HAP-1 (cell line): ENCODE measurements around the gene RUFY2.

ENCODE experiments used
- DNase-seq, 2 experiments: peaks; one replicate each; pipeline ENCODE4 v3.0.0-alpha.2; 2016 to 2020; ENCODE audit warnings: low spot score in 2 of 2
- H3K27me3 ChIP-seq: fragments of 250-450 bp; sonication (Bioruptor Pico); 2 replicates; pipeline ENCODE4 v1.5.1; 2020; ENCODE audit warnings: low read depth, mild to moderate bottlenecking, moderate library complexity
- H3K36me3 ChIP-seq: fragments of 250-450 bp; sonication (Bioruptor Pico); replicated peaks from 2 replicates; pipeline ENCODE4 v1.5.1; 2020; ENCODE audit warnings: mild to moderate bottlenecking
- H3K4me1 ChIP-seq: fragments of 250-450 bp; sonication (Bioruptor Pico); 2 replicates; pipeline ENCODE4 v1.5.1; 2020; ENCODE audit warnings: mild to moderate bottlenecking
- H3K4me3 ChIP-seq: fragments of 250-450 bp; sonication (Bioruptor Pico); 2 replicates; pipeline ENCODE4 v1.5.1; 2020; ENCODE audit warnings: mild to moderate bottlenecking, moderate library complexity
- H3K9me3 ChIP-seq: fragments of 250-450 bp; sonication (Bioruptor Pico); 2 replicates; pipeline ENCODE4 v1.5.1; 2020; ENCODE audit warnings: mild to moderate bottlenecking, moderate library complexity
- in situ Hi-C: fragments of 300-500 bp; cut with MboI; formaldehyde crosslinking; loops from 3 replicates; pipeline ENCODE4 v1.14.3; 2020; ENCODE audit warnings: low sequenced_read_pairs, inconsistent platforms, mixed read lengths

The RUFY2 gene

GRCh38 chr10:68403701-68404100 is 3.4 kb downstream of the RUFY2 start:
- DNase-seq: no peak

GRCh38 chr10:68402276-68402675 is 4.8 kb downstream of the RUFY2 start:
- no peak overlapping the region for H3K4me3 ChIP-seq
- H3K4me1 ChIP-seq: peaks cover 8% of the 10 kb centered on the region
- no peak for DNase-seq
- 0 out of 2 replicates have a peak, but pooled peaks cover 4% of the 10 kb centered on the region for H3K36me3 ChIP-seq
- no peaks in the 10 kb centered on the region for H3K27me3 ChIP-seq
- in situ Hi-C loops: no loop called here
- no peaks in the 10 kb centered on the region for H3K9me3 ChIP-seq

More at GRCh38 chr10:68403701-68404100, 3.4 kb downstream of the RUFY2 start:
- Histone ChIP-seq H3K9me3 (no peaks in the 10 kb centered on the region), H3K4me1 (peaks cover 11% of the 10 kb centered on the region), H3K4me3 (no peak overlapping the region), H3K27me3 (no peaks in the 10 kb centered on the region), H3K36me3 (0 out of 2 replicates have a peak, but pooled peaks cover 4% of the 10 kb centered on the region)
- in situ Hi-C loops: no loop called here

- DNase-seq: no peak
- H3K27me3 ChIP-seq: no peaks in the 10 kb centered on the region
- peaks cover 8% of the 10 kb centered on the region for H3K4me1 ChIP-seq
- no peak overlapping the region for H3K4me3 ChIP-seq
- in situ Hi-C loops: no loop called here
- no peaks in the 10 kb centered on the region for H3K9me3 ChIP-seq
- H3K36me3 ChIP-seq: peaks cover 9% of the 10 kb centered on the region; the same call in 1 of the 2 replicates
Measured at GRCh38 chr10:68397005-68397404, 10.1 kb downstream of the RUFY2 start.

- no peaks in the 10 kb centered on the region for H3K27me3 ChIP-seq
- no peaks in the 10 kb centered on the region for H3K4me1 ChIP-seq
- peaks cover 35% of the 10 kb centered on the region for H3K36me3 ChIP-seq
- DNase-seq: no peak
- no peaks in the 10 kb centered on the region for H3K9me3 ChIP-seq
- in situ Hi-C loops: no loop called here
- H3K4me3 ChIP-seq: no peak overlapping the region
Measured at GRCh38 chr10:68385740-68386139, 21.3 kb downstream of the RUFY2 start.

- no peak for DNase-seq
- peaks cover 16% of the 10 kb centered on the region for H3K36me3 ChIP-seq
- H3K9me3 ChIP-seq: no peaks in the 10 kb centered on the region
- H3K4me1 ChIP-seq: no peaks in the 10 kb centered on the region
- no peaks in the 10 kb centered on the region for H3K27me3 ChIP-seq
- H3K4me3 ChIP-seq: no peak overlapping the region
- in situ Hi-C loops: no loop called here
Measured at GRCh38 chr10:68371604-68372003, 35.5 kb downstream of the RUFY2 start.

GRCh38 chr10:68367121-68367520 is 40.0 kb downstream of the RUFY2 start:
- no peak overlapping the region for H3K4me3 ChIP-seq
- in situ Hi-C loops: no loop called here
- H3K36me3 ChIP-seq: peaks cover 14% of the 10 kb centered on the region
- no peak for DNase-seq
- no peaks in the 10 kb centered on the region; the same call in none of the 2 replicates for H3K4me1 ChIP-seq
- H3K9me3 ChIP-seq: no peaks in the 10 kb centered on the region
- H3K27me3 ChIP-seq: no peaks in the 10 kb centered on the region

GRCh38 chr10:68366600-68366999 is 40.5 kb downstream of the RUFY2 start:
- in situ Hi-C loops: no loop called here
- no peaks in the 10 kb centered on the region; the same call in none of the 2 replicates for H3K4me1 ChIP-seq
- DNase-seq: no peak
- no peak overlapping the region for H3K4me3 ChIP-seq
- no peaks in the 10 kb centered on the region for H3K9me3 ChIP-seq
- H3K36me3 ChIP-seq: peaks cover 14% of the 10 kb centered on the region
- no peaks in the 10 kb centered on the region for H3K27me3 ChIP-seq

- no peaks in the 10 kb centered on the region; the same call in none of the 2 replicates for H3K4me1 ChIP-seq
- in situ Hi-C loops: no loop called here
- H3K9me3 ChIP-seq: no peaks in the 10 kb centered on the region
- DNase-seq: no peak
- no peaks in the 10 kb centered on the region for H3K27me3 ChIP-seq
- peaks cover 14% of the 10 kb centered on the region for H3K36me3 ChIP-seq
- H3K4me3 ChIP-seq: no peak overlapping the region
Measured at GRCh38 chr10:68365611-68366010, 41.5 kb downstream of the RUFY2 start.

GRCh38 chr10:68364101-68364886 is 42.8 kb downstream of the RUFY2 start:
- H3K9me3 ChIP-seq: no peaks in the 10 kb centered on the region
- no peaks in the 10 kb centered on the region for H3K27me3 ChIP-seq
- in situ Hi-C loops: no loop called here
- H3K4me1 ChIP-seq: no peaks in the 10 kb centered on the region; the same call in none of the 2 replicates
- H3K4me3 ChIP-seq: no peak overlapping the region
- DNase-seq: no peak
- peaks cover 14% of the 10 kb centered on the region for H3K36me3 ChIP-seq

GRCh38 chr10:68362590-68362989 is 44.5 kb downstream of the RUFY2 start:
- in situ Hi-C loops: no loop called here
- Histone ChIP-seq H3K36me3 (peaks cover 15% of the 10 kb centered on the region), H3K9me3 (no peaks in the 10 kb centered on the region)

GRCh38 chr10:68359189-68359588 is 47.9 kb downstream of the RUFY2 start:
- peaks cover 22% of the 10 kb centered on the region for H3K36me3 ChIP-seq
- H3K27me3 ChIP-seq: no peaks in the 10 kb centered on the region
- no peaks in the 10 kb centered on the region; the same call in none of the 2 replicates for H3K4me1 ChIP-seq
- no peaks in the 10 kb centered on the region for H3K9me3 ChIP-seq
- H3K4me3 ChIP-seq: no peak overlapping the region
- no peak for DNase-seq
- in situ Hi-C loops: no loop called here

More at GRCh38 chr10:68362590-68362989, 44.5 kb downstream of the RUFY2 start:
- Histone ChIP-seq H3K4me3 (no peak overlapping the region), H3K27me3 (no peaks in the 10 kb centered on the region), H3K4me1 (no peaks in the 10 kb centered on the region; the same call in none of the 2 replicates)
- DNase-seq: no peak

GRCh38 chr10:68353537-68353936 is 53.5 kb downstream of the RUFY2 start:
- H3K9me3 ChIP-seq: no peaks in the 10 kb centered on the region
- DNase-seq: no peak
- in situ Hi-C loops: no loop called here
- no peaks in the 10 kb centered on the region for H3K4me1 ChIP-seq
- peaks cover 27% of the 10 kb centered on the region for H3K36me3 ChIP-seq
- no peaks in the 10 kb centered on the region for H3K27me3 ChIP-seq
- no peak overlapping the region for H3K4me3 ChIP-seq

GRCh38 chr10:68348265-68348741 is 58.8 kb downstream of the RUFY2 start:
- DNase-seq: peak; percentile 61 to 62
- H3K4me3 ChIP-seq: no peak overlapping the region
- H3K36me3 ChIP-seq: peaks cover 34% of the 10 kb centered on the region
- no peaks in the 10 kb centered on the region for H3K9me3 ChIP-seq
- no peaks in the 10 kb centered on the region for H3K27me3 ChIP-seq
- in situ Hi-C loops: no loop called here
- no peaks in the 10 kb centered on the region for H3K4me1 ChIP-seq

GRCh38 chr10:68346774-68347173 is 60.3 kb downstream of the RUFY2 start:
- DNase-seq: no peak
- Histone ChIP-seq H3K27me3 (no peaks in the 10 kb centered on the region), H3K9me3 (no peaks in the 10 kb centered on the region), H3K4me3 (no peak overlapping the region), H3K4me1 (0 out of 2 replicates have a peak, but pooled peaks cover 2% of the 10 kb centered on the region), H3K36me3 (peaks cover 49% of the 10 kb centered on the region)
- in situ Hi-C loops: no loop called here
